Fibroblast of skin of left biceps (primary cell): Measurements from ENCODE around the gene ROR1.

Experiments used
- DNase-seq, 2 experiments: peaks; one replicate each; pipeline ENCODE4 v3.0.0-alpha.2; 2013; ENCODE audit warnings: low read depth in 2 of 2

Gene ROR1

GRCh38 chr1:63773815-63774616, at the start of gene ROR1:
Gene ROR1 (plus strand): TSS chr1:63774017.
- DNase-seq, result peak; percentile 38 to 45

GRCh38 chr1:63724375-63724899, 49.4 kb upstream of the ROR1 start:
- no peak for DNase-seq

GRCh38 chr1:63728611-63729226, 45.1 kb upstream of the ROR1 start:
- no peak for DNase-seq

- no peak for DNase-seq
Observed at GRCh38 chr1:63729227-63729620, 44.6 kb upstream of the ROR1 start.

- no peak for DNase-seq
Observed at GRCh38 chr1:63730211-63730610, 43.6 kb upstream of the ROR1 start.

GRCh38 chr1:63731117-63732043, 42.4 kb upstream of the ROR1 start:
- DNase-seq, result peak; percentile 54 to 66

- no peak for DNase-seq
Observed at GRCh38 chr1:63732666-63733065, 41.2 kb upstream of the ROR1 start.

- no peak for DNase-seq
Observed at GRCh38 chr1:63738772-63739171, 35.0 kb upstream of the ROR1 start.

- no peak for DNase-seq
Observed at GRCh38 chr1:63739452-63739851, 34.4 kb upstream of the ROR1 start.

GRCh38 chr1:63740432-63740831, 33.4 kb upstream of the ROR1 start:
- no peak for DNase-seq

GRCh38 chr1:63742526-63742925, 31.3 kb upstream of the ROR1 start:
- DNase-seq, result no peak

- DNase-seq, result no peak
Observed at GRCh38 chr1:63743781-63744180, 30.0 kb upstream of the ROR1 start.

GRCh38 chr1:63746129-63746864, 27.5 kb upstream of the ROR1 start:
- DNase-seq, result peak; percentile 51 to 57

- DNase-seq, result no peak
Observed at GRCh38 chr1:63747445-63747844, 26.4 kb upstream of the ROR1 start.

- no peak for DNase-seq
Observed at GRCh38 chr1:63748046-63748580, 25.7 kb upstream of the ROR1 start.

- no peak for DNase-seq
Observed at GRCh38 chr1:63748641-63749040, 25.2 kb upstream of the ROR1 start.

GRCh38 chr1:63750721-63751120, 23.1 kb upstream of the ROR1 start:
- no peak for DNase-seq

- DNase-seq, result no peak
Observed at GRCh38 chr1:63752176-63752575, 21.6 kb upstream of the ROR1 start.

- DNase-seq, result no peak
Observed at GRCh38 chr1:63753591-63753990, 20.2 kb upstream of the ROR1 start.

GRCh38 chr1:63756839-63757238, 17.0 kb upstream of the ROR1 start:
- DNase-seq, result no peak

GRCh38 chr1:63757334-63757733, 16.5 kb upstream of the ROR1 start:
- no peak for DNase-seq
